Measurements from ENCODE around the gene YTHDF1.
"Not testable (repeated sequence)": the region's sequence is repeated elsewhere in the genome, so short reads cannot be mapped to it uniquely, and the experiment has no call there.

Gene YTHDF1

DNA sequence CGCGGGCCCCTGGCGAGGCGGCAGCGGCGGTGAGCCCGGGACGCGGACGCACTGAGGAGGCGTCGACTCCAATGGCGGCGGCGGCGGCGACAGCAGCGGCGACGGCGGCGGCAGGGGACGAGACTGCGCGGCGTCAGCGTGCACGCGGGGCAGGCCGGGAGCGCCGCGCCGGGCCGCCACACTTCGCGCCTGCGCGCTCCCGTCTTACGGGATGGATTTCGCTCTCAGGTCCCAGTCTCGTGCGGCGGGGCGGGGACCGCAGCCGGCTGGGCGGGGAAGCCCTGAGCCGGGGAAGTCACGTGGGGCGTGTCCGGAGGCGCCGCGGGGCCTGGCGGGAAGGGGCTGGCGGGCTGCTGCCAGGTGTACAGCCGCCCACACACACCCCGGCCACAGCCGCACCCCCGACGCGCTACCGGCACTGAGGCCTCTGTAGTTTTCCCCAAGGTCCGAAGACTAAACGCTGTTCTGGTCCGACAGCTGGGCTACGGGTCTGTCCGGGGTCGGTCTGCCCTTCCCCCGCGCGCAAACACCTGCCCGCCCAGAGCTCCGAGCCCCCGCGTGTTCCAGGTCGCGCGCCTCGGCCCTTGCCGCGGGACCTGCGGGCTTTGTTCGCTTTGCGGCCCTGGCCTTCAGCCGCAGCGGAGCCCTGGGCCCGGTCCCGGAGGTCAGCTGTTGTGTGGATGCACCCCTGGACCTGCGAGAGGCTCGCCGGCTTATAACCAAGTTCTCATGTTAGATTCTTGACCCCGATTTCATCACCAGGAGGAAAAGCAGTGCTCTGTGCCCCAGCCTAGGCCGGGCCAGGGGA lies at the start of gene YTHDF1:
YTHDF1 (minus strand) TSS at position 91 of the 808 bp plus-strand sequence. CDS start 239 bp downstream, outside the sequence.
- peak; percentile 53 for DNase-seq (ENCODE audit: low read depth)

DNA sequence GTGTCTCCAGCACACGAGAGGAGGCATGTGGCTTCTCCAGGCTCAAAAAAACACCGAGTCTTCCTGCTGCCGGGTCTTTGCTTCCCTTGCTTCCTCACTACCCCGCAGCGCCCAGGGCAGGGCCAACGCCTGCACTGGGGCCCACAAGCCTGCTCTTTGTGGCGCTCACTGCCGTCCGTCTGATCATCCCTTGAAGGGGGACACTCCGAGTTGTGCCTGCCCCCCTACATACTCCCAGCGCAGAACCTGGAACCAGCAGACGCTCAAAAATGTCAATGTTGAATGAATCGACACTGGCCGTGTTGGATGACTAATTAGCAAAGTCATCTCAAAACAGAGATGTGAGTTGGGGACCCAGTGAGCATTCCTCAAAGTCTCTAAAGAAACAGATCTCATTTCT lies 48.6 kb upstream of the YTHDF1 start:
- DNase-seq (ENCODE audit: low read depth), result no peak

DNA sequence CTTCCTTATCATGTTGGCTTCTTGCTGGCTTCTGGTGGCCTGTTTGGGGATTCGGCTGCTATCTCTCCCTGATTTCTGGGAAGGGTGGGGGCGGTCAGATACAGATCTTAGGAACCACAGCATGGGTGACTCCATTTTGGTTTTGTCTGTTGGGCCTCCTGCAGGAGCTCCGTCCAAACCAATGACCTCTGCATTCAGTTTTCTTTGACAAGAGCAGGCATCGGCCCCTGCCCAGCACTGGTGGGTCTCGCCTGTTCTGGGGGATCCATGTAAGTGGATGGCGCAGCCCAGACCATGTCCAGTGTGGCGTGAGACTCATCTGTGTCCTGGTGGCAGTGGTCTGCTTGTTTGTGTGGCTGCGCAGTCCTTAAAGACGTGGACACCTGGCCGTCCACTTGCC lies 48.1 kb upstream of the YTHDF1 start:
- DNase-seq (ENCODE audit: low read depth), result no peak

DNA sequence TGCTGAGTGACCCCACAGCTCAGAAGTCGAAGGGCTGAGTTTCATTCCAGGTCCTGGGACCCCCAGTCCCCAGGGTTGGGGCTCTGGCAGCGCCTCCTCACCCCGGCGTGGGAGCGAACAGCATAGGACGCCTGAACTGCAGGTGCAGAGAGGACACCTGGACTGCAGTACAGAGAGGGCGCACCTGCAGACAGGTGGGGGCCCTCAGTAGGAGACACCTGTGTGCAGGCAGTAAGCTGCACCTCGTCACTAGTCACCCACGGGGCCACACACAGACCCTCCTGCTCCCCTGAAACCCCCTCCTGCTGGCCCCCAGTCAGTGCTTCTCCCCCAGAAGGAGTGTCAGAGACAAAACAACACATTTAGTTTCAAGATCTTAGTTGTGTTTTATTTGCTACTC lies 46.9 kb upstream of the YTHDF1 start:
- no peak for DNase-seq (ENCODE audit: low read depth)

DNA sequence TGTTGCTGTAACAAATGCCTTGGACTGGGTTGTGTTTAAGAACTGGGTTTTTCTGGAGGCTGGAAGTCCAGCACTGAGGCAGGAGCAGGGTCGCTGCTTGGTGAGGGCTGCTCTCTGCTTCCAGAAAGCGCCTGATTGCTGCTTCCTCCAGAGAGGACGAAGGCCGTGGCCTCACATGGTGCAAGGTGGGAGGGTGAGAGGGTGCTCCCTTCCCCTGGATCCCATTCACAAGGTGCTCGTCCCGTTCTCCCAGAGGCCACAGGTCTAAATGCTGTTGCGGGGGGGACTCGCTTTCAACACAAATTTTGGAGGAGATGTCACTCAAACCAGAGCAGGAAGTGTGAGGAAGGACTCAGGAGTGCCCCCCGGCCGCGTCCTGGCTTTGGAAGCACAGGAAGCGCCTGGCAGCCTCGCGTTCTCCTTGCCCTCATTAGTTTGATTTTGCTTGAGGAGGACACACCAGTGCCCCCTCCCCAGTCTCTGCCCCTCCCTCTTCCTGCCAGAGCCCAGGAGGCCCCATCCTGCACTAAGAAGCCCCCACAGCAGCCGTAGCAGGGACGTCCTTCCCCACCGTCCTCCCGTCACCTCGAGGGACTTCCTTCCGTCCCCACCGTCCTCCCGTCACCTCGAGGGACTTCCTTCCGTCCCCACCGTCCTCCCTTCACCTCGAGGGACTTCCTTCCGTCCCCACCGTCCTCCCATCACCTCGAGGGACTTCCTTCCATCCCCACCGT lies 46.0 kb upstream of the YTHDF1 start:
- DNase-seq (ENCODE audit: low read depth), result no peak

DNA sequence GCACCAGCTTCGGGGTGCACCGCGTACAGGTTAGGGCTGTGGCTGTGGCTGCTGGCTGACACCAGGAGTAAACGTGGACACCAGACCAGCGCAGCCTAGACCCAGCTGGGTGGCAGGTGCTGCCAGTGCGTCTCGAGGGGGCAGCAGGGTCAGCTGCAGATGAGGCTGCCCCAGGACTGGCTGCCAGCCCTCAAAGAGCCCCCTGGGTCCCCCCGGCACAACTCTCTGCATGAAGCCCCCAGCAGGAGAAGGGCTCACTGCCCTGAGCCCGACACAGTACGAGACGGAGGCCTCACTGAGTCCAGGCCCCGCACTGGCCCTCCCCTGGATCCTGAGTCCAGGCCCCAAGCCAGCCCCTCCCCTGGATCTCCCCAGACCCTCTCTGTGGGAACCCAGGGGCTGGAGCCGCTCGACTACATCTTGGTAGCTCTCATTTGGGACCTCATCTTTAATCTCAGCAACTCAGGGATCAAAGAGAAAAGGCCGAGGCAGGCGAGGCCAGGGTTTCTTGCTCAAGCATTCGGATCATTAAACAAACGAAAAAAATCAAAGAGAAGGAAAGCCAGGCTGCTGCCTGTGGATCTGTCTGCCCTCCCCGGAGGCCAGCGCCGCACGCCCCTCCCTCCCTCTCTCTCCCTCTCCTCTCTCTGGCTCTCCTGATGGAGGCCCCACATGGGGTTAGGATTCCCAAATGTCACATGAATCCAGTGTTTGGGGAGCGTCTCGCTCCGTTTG lies 45.3 kb upstream of the YTHDF1 start:
- no peak for DNase-seq (ENCODE audit: low read depth)

DNA sequence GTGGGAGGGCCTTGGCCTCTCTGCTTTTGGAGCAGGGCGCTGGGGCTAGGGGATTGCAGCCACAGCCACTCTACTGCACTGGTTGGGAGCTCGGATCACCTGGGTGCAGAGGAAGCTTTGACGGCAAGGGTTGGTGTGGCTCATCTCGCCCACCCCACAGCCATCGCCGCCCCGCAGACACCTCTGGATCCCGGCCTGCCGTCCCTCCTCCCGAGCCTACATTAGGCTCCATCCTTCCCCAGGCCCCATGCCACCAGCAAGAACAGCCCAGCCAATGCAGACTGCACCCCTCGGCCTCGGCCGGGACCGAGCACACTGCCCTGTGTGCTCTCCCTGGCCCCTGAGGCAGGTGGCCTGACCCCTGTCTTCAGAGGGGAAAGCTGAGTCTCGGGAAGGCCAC lies 44.6 kb upstream of the YTHDF1 start:
- no peak for DNase-seq (ENCODE audit: low read depth)

DNA sequence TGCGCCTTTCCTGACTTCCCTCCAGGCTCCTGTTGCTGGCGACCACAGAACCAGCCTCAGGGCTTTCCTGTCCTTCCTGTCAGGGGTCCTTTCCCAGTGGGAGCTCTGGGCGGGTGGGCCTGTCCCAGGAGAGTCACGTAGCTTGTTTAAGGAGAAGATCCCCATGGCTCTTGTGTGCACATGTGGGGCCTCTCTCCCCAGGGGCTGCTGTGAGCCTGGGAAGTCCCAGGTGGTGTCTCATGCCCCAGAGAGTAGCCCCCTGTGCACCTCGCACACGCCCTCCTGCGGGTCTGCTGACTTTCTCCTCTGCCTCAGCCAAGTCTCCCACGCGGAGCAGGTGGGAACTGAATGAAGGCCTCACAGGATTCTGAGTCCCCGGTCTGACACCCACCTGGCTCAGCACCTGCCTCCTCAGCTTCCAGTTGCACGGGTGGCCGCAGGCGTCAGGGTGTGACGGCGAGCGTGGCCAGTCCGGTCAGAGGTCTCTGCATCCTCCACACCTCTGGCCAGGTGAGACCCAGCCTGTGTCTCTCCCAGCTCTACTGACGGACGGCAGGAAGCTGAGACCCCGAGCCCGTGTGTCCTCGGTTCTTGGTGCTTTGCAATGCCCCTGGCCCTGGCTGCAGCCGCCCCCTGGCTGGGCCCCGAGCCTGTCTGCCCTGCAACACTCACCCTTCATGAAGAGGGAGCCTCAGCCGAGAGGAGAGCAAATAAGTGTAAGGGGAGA lies 44.0 kb upstream of the YTHDF1 start:
- no peak for DNase-seq (ENCODE audit: low read depth)

DNA sequence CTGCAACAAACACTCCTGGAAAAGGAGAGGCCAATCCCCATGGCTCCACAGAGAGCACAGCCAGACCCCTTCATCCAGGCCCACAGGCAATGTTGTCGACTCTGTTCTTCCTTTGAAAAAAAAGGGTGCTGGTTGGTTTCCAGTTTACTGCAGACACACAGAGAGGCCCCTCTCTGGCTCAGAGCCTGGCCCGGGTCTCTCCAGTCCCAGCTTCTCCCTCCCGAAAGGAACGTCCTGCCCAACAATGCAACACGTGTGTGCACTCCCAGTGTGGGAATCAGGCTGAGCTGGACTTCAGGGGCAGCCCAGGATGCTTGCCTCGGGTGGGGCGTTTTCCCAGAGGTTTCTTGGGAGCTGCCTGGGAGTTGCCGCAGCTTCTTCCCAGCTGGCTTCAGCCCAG lies 42.9 kb upstream of the YTHDF1 start:
- DNase-seq (ENCODE audit: low read depth), result no peak

DNA sequence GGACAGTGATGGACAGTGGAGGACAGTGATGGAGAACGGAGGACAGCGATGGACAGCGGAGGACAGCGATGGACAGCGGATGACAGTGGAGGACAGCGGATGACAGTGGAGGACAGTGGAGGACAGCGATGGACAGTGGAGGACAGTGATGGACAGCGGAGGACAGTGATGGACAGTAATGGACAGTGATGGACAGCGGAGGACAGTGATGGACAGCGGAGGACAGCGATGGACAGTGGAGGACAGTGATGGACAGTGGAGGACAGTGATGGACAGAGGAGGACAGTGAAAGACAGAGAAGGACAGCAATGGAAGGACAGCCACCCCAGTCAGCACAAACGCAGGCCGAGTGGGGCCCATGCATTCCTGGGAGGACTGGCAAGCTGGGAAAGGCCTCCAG lies 41.7 kb upstream of the YTHDF1 start:
- DNase-seq (ENCODE audit: low read depth), result no peak

DNA sequence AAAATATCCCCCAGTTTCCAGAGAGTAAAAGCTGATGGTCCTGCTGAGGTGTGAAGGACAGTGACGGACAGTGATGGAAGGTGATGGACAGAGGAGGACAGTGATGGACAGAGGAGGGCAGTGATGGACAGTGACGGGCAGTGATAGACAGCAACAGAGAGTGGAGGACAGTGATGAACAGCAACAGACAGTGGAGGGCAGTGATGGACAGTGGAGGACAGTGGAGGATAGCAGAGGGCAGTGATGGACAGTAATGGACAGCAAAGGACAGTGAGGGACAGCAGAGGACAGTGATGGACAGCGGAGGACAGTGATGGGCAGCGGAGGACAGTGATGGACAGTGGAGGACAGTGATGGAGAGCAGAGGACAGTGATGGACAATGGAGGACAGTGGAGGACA lies 41.0 kb upstream of the YTHDF1 start:
- no peak for DNase-seq (ENCODE audit: low read depth)

DNA sequence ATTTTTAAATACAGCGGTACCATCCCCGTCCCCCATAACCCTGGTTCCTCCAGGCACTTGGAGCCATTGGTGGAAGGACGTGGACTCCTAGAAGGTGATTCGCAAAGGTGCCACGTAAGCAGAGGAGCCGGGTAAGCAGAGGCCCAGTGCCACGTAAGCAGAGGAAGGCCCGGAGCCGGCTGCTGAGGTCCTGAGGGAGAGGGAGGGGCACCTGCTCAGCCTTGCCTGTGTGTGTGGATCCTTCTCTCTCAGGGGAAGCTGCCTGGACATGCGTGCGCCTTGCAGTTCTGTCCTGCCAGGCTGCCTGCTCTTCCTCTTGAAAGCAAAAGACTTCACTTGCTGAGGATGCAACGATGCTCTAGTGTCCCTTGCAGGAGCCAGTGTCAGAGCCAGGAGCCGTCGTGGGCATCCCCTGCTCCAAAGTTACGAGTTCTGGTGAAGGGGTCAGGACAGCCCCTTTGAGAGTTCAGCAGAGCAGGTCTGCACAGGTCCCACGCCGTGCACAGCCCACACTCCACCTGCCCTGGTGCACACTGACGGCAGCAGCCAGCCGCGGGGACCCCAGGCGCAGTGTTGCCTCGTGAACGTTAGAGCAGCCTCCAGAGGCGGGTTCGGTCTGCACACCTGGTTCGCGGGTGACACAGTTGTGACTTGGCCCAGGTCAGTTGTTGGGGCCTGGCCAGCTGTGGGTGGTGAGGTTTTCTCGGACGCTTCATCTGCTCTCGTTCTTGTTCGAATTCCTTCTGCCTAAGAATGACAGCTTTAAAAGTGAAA lies 40.2 kb upstream of the YTHDF1 start:
- DNase-seq (ENCODE audit: low read depth), result no peak

DNA sequence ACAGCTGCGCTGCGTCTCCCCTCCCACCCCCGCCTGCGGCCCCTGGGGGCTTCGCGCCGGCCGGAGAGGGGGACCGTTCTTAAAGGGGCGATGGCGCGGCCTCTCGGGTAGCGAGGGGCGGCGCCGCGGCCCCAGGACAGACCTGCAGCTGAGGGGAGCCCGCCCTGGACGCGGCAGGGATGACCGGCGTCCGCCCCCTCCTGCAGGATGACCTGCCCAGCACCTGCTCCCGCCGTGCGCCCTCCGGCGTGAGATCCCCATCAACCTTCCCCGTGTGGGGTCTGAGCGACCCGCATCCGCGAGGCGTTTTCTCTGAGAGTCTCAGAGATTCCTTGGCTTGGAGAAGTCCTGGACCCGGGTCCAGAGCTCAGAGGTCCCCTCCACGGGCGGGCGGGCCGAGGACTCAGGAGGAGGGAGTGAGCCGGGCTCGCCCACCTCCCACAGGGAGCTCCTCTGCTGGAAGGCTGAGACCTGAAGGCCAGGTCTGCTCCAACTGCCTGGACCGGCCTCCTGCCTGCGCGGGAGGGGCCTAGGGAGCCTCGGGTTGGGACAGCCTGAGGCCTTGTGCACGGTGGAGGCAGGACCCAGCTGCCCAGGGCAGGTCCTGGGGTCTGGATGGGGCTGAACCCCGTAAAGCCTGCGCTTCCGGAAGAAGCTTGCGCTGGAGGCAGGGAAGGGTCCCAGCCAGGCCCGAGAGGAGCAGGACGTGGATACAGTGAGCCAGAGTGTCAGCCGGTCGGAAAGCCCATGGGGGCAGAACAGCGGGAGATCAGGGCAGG lies 38.9 kb upstream of the YTHDF1 start:
- DNase-seq (ENCODE audit: low read depth), result no peak

DNA sequence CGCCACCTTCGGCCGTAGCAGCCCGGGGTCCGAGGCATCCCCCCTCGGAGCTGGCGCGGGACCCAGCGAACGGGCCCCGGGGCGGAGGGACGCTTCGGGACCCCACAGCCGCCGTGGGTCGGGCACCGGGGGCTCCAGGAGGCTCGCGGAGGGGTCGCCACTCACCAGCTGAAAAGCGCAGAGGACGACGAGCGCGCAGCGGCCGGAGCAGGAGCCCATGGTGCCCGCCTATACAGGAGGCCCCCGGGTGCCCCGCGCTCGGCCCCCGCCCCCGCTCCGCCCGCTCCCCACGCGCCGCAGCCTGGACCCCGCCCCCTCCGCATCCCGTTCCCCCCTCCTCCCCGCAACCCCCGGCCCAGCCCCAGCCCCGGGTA lies 38.3 kb upstream of the YTHDF1 start, which contains the start of gene NKAIN4:
NKAIN4 (minus strand) TSS at position 232 of the 374 bp plus-strand sequence; CDS start at position 219, 13 bp downstream.
- DNase-seq (ENCODE audit: low read depth), result no peak

DNA sequence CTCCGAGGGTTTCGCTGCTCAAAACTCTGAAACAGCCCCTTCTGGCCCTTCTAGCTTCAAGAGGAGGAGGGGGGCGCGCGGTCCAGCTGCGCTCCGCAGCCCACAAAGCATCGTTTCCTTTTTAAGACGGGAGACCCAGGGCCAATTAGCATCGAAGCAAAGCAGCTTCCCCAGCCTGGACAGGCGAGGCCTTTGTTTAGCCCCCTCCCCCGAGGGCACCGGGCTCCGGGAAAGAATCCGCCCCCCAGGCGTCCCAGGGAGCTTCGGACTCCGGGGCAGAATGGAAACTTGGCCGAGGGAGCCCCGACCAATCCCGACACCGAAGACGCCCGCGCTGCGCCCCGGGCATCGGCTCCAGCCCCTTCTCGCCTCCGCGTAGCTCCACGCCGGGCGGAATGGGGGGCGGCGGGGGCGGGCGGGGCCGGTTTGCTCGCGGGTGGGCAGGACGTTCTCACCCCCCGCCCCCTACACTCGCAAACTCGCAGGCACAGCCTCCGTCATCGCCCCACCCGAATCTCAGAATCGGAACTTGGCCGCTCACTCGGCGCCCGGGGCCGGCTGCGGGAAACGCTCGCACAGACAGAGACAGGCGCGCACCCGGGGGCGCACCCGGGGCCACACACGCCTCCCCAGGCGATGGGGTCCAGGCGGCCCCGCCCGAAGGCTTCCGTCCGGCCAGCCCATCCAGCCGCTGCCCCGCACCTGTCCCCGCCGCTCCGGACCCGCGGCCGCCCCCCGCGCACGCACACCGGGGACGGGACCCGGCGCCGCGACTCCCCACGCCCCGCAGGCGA lies 37.7 kb upstream of the YTHDF1 start:
- DNase-seq (ENCODE audit: low read depth), result no peak

DNA sequence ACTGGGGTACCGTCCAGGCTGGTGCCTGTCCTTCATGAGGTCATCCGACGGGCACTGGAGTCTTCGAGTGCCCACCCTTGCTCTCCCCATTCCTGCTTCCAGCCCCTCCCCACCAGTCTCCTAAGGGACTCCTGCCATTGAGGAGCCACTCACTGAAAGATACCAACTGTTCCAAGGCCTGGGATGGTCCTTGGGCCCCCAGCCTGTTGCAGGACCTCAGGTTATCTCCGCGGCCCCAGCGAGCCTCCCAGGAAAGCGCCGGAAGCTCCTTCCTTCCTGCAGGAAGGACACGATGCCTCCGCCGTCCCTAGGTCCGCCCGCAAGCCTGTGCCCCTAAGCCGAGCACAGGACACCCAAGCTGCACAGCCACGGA lies 37.1 kb upstream of the YTHDF1 start:
- DNase-seq (ENCODE audit: low read depth), result no peak

DNA sequence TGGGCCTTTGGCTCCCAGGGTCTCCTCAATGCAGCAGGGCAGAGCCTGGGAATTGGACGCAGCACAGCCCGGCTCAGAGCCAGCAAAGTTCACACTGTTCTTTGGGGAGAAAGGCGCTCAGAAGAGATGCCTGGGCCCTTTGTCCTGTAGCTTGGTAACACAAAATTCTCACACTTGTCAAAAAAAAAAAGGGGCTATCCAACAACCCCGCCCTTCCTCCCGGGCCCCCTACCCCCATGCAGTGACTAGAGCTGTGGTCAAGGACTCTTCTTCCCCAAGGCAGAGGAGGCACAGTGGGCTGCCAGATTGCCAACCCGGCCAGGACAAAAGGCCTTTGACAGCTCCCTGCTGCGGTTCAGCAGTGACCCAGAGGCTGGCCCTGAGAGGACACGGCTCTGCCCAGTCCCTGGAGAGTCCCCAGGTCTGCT lies 36.4 kb upstream of the YTHDF1 start:
- no peak for DNase-seq (ENCODE audit: low read depth)

DNA sequence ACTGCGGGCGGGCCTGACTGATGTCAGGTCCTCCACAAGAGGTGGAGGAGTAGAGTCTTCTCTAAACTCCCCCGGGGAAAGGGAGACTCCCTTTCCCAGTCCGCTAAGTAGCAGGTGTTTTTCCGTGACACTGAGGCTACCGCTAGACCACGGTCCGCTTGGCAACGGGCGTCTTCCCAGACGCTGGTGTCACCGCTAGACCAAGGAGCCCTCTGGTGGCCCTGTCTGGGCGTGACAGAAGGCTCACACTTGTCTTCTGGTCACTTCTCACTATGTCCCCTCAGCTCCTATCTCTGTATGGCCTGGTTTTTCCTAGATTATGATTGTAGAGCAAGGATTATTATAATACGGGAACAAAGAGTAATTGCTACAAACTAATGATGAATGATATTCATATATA lies 35.4 kb upstream of the YTHDF1 start:
- not testable (repeated sequence) for DNase-seq (ENCODE audit: low read depth)

DNA sequence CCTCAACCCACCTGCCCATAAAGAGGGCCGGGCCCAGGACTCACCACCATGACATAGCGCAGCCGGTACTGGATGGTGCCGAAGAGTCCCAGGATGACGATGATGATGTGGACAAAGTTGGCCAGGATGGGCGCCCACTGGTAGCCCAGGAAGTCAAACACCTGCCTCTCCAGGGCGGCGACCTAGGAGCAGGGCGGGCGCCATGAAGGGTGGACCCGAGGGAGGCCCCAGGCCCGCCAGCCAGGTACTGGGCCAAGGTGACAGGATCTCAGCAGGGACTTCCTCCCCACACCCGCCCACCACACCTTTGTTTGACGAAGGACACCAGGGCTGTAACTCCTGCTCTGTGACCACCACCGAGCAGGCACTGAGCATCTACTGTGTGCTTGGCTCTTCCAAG lies 34.0 kb upstream of the YTHDF1 start:
- no peak for DNase-seq (ENCODE audit: low read depth)

Measured in GM04503 (cell line).